GM23338 (cell line): ENCODE results near the gene SLC8A1. TPM values are rescaled to one million over a fixed set of nuclear protein-coding genes. Genes with fewer than 3 reads are reported as not detected.

Experiments used
- ATAC-seq: fragments of 200-7000 bp; cut with Tn5 transposase; 3 replicates; pipeline ENCODE4 v1.9.1; 2020
- DNase-seq: peaks from one replicate; pipeline ENCODE4 v3.0.0-alpha.2; 2015; ENCODE audit warnings: low spot score
- H2AFZ ChIP-seq: fragments of 200-600 bp; sonication (generic); 2 replicates; pipeline ENCODE4 v1.8.0; 2016; ENCODE audit warnings: antibody characterized with exemption, mild to moderate bottlenecking, moderate library complexity
- H3F3A ChIP-seq: fragments of 200-600 bp; sonication (generic); replicated peaks from 2 replicates; pipeline ENCODE4 v1.8.0; 2017; ENCODE audit warnings: antibody characterized with exemption, mixed run types, low read depth
- H3K27ac ChIP-seq: fragments of 200-600 bp; sonication (generic); 2 replicates; pipeline ENCODE4 v1.6.1; 2016; ENCODE audit warnings: low read depth
- H3K27me3 ChIP-seq: fragments of 200-600 bp; sonication (generic); 2 replicates; pipeline ENCODE4 v1.8.0; 2016; ENCODE audit warnings: mild to moderate bottlenecking, mixed run types, moderate library complexity; ENCODE audit not compliant: insufficient read depth
- H3K36me3 ChIP-seq: fragments of 200-600 bp; sonication (generic); 2 replicates; pipeline ENCODE4 v1.8.0; 2016; ENCODE audit warnings: mild to moderate bottlenecking; ENCODE audit not compliant: insufficient read depth
- H3K4me1 ChIP-seq: fragments of 200-600 bp; sonication (generic); 2 replicates; pipeline ENCODE4 v1.8.0; 2016; ENCODE audit warnings: mild to moderate bottlenecking, moderate library complexity; ENCODE audit not compliant: insufficient read depth
- H3K4me2 ChIP-seq: fragments of 200-600 bp; sonication (generic); 2 replicates; pipeline ENCODE4 v1.7.1; 2017; ENCODE audit warnings: mixed run types
- H3K4me3 ChIP-seq: fragments of 200-600 bp; sonication (generic); 2 replicates; pipeline ENCODE4 v1.6.1; 2016; ENCODE audit warnings: mixed run types
- H3K79me2 ChIP-seq: fragments of 200-600 bp; sonication (generic); replicated peaks from 2 replicates; pipeline ENCODE4 v1.8.0; 2017; ENCODE audit warnings: mild to moderate bottlenecking; ENCODE audit not compliant: insufficient read depth
- H3K9me2 ChIP-seq: fragments of 200-600 bp; sonication (generic); 2 replicates; pipeline ENCODE4 v1.8.0; 2017; ENCODE audit not compliant: insufficient read depth
- H4K20me1 ChIP-seq: fragments of 200-600 bp; sonication (generic); replicated peaks from 2 replicates; pipeline ENCODE4 v1.8.0; 2017; ENCODE audit warnings: mild to moderate bottlenecking; ENCODE audit not compliant: insufficient read depth
- H3K27ac Mint-ChIP-seq: 2 replicates; pipeline ENCODE4 v1.8.0; 2020; ENCODE audit warnings: inconsistent platforms, mild to moderate bottlenecking, moderate library complexity, mixed read lengths
- H3K27me3 Mint-ChIP-seq: 3 replicates; pipeline ENCODE4 v1.8.0; 2022; ENCODE audit warnings: low read depth, mild to moderate bottlenecking, moderate library complexity, mixed read lengths, inconsistent platforms; ENCODE audit not compliant: insufficient read depth, poor library complexity
- H3K36me3 Mint-ChIP-seq: 3 replicates; pipeline ENCODE4 v1.8.0; 2021; ENCODE audit warnings: low read depth, mild to moderate bottlenecking, inconsistent platforms, moderate library complexity, mixed read lengths
- H3K4me1 Mint-ChIP-seq: 3 replicates; pipeline ENCODE4 v1.8.0; 2020; ENCODE audit warnings: mild to moderate bottlenecking, inconsistent platforms, mixed read lengths
- H3K4me3 Mint-ChIP-seq: 3 replicates; pipeline ENCODE4 v1.8.0; 2021; ENCODE audit warnings: moderate library complexity, mild to moderate bottlenecking, inconsistent platforms, mixed read lengths
- H3K9me3 Mint-ChIP-seq: 3 replicates; pipeline ENCODE4 v1.8.0; 2020; ENCODE audit warnings: moderate library complexity, mild to moderate bottlenecking, inconsistent platforms, mixed read lengths
- EZH2phosphoT487 ChIP-seq: fragments of 200-600 bp; sonication (generic); IDR thresholded peaks from one replicate; pipeline ENCODE4 v1.8.1; 2018; ENCODE audit warnings: antibody characterized with exemption; ENCODE audit not compliant: unreplicated experiment
- POLR2AphosphoS5 ChIP-seq: IDR thresholded peaks from 2 replicates; pipeline ENCODE4 v1.6.1; 2016; ENCODE audit warnings: antibody characterized with exemption, low read depth
- ZNF114 ChIP-seq: fragments of 250-450 bp; sonication (Bioruptor Pico); IDR thresholded peaks from 2 replicates; pipeline ENCODE4 v1.5.0; 2020; ENCODE audit warnings: mild to moderate bottlenecking, moderate library complexity
- ZNF331 ChIP-seq: fragments of 250-450 bp; sonication (Bioruptor Pico); IDR thresholded peaks from 2 replicates; pipeline ENCODE4 v1.5.0; 2020; ENCODE audit warnings: low read depth, mild to moderate bottlenecking, moderate library complexity
- polyA plus RNA-seq: library from polyadenylated mRNA; unstranded; fragments of >200 nt; fragmentation: Nextera tagmentation; extraction: Ambion mirVana; gene quantifications from 2 replicates; pipeline ENCODE4 v1.2.1, GENCODE V29; 2016
- total RNA-seq: library from RNA; depleted of rRNA; stranded (reverse); fragments of >200 nt; shearing (Covaris generic); gene quantifications from 2 replicates; pipeline ENCODE4 v1.2.3, GENCODE V29; 2014
- TF ChIP-seq, protein P1 (sequence below): fragments of 250-450 bp; sonication (Bioruptor Pico); IDR thresholded peaks from 2 replicates; pipeline ENCODE4 v1.5.0; 2020; ENCODE audit warnings: mild to moderate bottlenecking, moderate library complexity
- TF ChIP-seq, protein P2 (sequence below), 2 experiments: fragments of 200-600 bp in 1 of 2; sonication (generic) in 1 of 2; conservative IDR thresholded peaks; 2 replicates each; pipeline versions ENCODE4 v1.5.1 to v1.6.1; 2016 to 2017; ENCODE audit warnings: antibody characterized with exemption in 2 of 2, low read depth in 2 of 2, mild to moderate bottlenecking in 2 of 2, moderate library complexity in 1 of 2
- TF ChIP-seq, protein P3 (sequence below): IDR thresholded peaks from one replicate; pipeline ENCODE4 v1.6.1; 2018; ENCODE audit warnings: antibody characterized with exemption; ENCODE audit not compliant: unreplicated experiment
- TF ChIP-seq, protein P4 (sequence below): IDR thresholded peaks from 2 replicates; pipeline ENCODE4 v1.6.1; 2016; ENCODE audit warnings: antibody characterized with exemption

Gene SLC8A1
- total and polyA plus RNA-seq, 2 experiments from 2014 or later = 2.5 to 3.3 TPM

DNA sequence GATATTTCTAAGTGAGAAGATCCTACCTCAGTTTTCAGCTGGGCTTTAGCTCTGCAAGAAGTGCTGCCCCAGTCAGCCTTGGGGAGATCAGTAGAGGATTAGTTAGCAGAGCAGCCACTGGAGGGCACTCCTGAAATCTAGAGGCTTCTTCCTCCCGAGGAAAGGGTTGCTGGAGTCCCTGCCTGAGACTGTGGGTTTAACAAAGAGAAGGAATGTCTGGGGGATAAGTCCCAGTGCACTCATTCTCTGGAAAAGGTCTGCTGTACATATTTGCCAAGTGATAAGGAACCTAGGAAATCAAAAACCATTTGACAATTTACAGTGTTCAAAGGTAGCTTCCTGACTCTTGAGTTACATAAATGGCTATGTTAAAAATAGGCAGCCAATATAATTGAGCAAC, 207.2 kb downstream of the SLC8A1 start:
- Mint-ChIP-seq H3K4me3 (no peak overlapping the region), H3K36me3 (no peaks in the 10 kb centered on the region; the same call in 2 of the 3 replicates), H3K4me1 (peaks cover 26% of the 10 kb centered on the region), H3K27ac (peak overlapping the region; percentile 49; the same call in 1 of the 2 replicates), H3K27me3 (no peaks in the 10 kb centered on the region), H3K9me3 (no peaks in the 10 kb centered on the region; the same call in 1 of the 3 replicates)
- Histone ChIP-seq H3K4me1 (peaks cover 18% of the 10 kb centered on the region), H2AFZ (no peak overlapping the region), H3K79me2 (no peaks in the 10 kb centered on the region), H3K4me3 (no peak overlapping the region), H4K20me1 (no peaks in the 10 kb centered on the region), H3F3A (no peaks in the 10 kb centered on the region), H3K27ac (no peak overlapping the region), H3K27me3 (no peaks in the 10 kb centered on the region), H3K4me2 (no peak overlapping the region), H3K36me3 (no peaks in the 10 kb centered on the region), H3K9me2 (no peaks in the 10 kb centered on the region)
- TF ChIP-seq, protein P1, sequence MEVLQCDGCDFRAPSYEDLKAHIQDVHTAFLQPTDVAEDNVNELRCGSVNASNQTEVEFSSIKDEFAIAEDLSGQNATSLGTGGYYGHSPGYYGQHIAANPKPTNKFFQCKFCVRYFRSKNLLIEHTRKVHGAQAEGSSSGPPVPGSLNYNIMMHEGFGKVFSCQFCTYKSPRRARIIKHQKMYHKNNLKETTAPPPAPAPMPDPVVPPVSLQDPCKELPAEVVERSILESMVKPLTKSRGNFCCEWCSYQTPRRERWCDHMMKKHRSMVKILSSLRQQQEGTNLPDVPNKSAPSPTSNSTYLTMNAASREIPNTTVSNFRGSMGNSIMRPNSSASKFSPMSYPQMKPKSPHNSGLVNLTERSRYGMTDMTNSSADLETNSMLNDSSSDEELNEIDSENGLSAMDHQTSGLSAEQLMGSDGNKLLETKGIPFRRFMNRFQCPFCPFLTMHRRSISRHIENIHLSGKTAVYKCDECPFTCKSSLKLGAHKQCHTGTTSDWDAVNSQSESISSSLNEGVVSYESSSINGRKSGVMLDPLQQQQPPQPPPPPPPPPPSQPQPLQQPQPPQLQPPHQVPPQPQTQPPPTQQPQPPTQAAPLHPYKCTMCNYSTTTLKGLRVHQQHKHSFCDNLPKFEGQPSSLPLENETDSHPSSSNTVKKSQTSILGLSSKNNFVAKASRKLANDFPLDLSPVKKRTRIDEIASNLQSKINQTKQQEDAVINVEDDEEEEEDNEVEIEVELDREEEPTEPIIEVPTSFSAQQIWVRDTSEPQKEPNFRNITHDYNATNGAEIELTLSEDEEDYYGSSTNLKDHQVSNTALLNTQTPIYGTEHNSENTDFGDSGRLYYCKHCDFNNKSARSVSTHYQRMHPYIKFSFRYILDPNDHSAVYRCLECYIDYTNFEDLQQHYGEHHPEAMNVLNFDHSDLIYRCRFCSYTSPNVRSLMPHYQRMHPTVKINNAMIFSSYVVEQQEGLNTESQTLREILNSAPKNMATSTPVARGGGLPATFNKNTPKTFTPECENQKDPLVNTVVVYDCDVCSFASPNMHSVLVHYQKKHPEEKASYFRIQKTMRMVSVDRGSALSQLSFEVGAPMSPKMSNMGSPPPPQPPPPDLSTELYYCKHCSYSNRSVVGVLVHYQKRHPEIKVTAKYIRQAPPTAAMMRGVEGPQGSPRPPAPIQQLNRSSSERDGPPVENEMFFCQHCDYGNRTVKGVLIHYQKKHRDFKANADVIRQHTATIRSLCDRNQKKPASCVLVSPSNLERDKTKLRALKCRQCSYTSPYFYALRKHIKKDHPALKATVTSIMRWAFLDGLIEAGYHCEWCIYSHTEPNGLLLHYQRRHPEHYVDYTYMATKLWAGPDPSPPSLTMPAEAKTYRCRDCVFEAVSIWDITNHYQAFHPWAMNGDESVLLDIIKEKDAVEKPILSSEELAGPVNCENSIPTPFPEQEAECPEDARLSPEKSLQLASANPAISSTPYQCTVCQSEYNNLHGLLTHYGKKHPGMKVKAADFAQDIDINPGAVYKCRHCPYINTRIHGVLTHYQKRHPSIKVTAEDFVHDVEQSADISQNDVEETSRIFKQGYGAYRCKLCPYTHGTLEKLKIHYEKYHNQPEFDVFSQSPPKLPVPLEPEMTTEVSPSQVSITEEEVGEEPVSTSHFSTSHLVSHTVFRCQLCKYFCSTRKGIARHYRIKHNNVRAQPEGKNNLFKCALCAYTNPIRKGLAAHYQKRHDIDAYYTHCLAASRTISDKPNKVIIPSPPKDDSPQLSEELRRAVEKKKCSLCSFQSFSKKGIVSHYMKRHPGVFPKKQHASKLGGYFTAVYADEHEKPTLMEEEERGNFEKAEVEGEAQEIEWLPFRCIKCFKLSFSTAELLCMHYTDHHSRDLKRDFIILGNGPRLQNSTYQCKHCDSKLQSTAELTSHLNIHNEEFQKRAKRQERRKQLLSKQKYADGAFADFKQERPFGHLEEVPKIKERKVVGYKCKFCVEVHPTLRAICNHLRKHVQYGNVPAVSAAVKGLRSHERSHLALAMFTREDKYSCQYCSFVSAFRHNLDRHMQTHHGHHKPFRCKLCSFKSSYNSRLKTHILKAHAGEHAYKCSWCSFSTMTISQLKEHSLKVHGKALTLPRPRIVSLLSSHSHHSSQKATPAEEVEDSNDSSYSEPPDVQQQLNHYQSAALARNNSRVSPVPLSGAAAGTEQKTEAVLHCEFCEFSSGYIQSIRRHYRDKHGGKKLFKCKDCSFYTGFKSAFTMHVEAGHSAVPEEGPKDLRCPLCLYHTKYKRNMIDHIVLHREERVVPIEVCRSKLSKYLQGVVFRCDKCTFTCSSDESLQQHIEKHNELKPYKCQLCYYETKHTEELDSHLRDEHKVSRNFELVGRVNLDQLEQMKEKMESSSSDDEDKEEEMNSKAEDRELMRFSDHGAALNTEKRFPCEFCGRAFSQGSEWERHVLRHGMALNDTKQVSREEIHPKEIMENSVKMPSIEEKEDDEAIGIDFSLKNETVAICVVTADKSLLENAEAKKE (CRISPR knock-in tag) = peak; percentile 77; the same call in 1 of the 2 replicates
- TF ChIP-seq, protein P2, sequence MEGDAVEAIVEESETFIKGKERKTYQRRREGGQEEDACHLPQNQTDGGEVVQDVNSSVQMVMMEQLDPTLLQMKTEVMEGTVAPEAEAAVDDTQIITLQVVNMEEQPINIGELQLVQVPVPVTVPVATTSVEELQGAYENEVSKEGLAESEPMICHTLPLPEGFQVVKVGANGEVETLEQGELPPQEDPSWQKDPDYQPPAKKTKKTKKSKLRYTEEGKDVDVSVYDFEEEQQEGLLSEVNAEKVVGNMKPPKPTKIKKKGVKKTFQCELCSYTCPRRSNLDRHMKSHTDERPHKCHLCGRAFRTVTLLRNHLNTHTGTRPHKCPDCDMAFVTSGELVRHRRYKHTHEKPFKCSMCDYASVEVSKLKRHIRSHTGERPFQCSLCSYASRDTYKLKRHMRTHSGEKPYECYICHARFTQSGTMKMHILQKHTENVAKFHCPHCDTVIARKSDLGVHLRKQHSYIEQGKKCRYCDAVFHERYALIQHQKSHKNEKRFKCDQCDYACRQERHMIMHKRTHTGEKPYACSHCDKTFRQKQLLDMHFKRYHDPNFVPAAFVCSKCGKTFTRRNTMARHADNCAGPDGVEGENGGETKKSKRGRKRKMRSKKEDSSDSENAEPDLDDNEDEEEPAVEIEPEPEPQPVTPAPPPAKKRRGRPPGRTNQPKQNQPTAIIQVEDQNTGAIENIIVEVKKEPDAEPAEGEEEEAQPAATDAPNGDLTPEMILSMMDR (conservative IDR thresholded peaks at IDR 0.05; ENCODE audit: low read depth in 2 of 2) = peak; percentile 61 to 76
- TF ChIP-seq POLR2AphosphoS5 (no peak), ZNF331 (CRISPR knock-in tag) (no peak), ZNF114 (CRISPR knock-in tag) (no peak), EZH2phosphoT487 (no peak)
- TF ChIP-seq, protein P3, sequence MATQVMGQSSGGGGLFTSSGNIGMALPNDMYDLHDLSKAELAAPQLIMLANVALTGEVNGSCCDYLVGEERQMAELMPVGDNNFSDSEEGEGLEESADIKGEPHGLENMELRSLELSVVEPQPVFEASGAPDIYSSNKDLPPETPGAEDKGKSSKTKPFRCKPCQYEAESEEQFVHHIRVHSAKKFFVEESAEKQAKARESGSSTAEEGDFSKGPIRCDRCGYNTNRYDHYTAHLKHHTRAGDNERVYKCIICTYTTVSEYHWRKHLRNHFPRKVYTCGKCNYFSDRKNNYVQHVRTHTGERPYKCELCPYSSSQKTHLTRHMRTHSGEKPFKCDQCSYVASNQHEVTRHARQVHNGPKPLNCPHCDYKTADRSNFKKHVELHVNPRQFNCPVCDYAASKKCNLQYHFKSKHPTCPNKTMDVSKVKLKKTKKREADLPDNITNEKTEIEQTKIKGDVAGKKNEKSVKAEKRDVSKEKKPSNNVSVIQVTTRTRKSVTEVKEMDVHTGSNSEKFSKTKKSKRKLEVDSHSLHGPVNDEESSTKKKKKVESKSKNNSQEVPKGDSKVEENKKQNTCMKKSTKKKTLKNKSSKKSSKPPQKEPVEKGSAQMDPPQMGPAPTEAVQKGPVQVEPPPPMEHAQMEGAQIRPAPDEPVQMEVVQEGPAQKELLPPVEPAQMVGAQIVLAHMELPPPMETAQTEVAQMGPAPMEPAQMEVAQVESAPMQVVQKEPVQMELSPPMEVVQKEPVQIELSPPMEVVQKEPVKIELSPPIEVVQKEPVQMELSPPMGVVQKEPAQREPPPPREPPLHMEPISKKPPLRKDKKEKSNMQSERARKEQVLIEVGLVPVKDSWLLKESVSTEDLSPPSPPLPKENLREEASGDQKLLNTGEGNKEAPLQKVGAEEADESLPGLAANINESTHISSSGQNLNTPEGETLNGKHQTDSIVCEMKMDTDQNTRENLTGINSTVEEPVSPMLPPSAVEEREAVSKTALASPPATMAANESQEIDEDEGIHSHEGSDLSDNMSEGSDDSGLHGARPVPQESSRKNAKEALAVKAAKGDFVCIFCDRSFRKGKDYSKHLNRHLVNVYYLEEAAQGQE = no peak
- TF ChIP-seq, protein P4, sequence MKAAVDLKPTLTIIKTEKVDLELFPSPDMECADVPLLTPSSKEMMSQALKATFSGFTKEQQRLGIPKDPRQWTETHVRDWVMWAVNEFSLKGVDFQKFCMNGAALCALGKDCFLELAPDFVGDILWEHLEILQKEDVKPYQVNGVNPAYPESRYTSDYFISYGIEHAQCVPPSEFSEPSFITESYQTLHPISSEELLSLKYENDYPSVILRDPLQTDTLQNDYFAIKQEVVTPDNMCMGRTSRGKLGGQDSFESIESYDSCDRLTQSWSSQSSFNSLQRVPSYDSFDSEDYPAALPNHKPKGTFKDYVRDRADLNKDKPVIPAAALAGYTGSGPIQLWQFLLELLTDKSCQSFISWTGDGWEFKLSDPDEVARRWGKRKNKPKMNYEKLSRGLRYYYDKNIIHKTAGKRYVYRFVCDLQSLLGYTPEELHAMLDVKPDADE = no peak
- peak; percentile 99 for ATAC-seq
- DNase-seq = peak; percentile 85
